Fibroblast of skin of right quadriceps (primary cell): Measurements from ENCODE around the gene CIBAR2.
A peak's percentile ranks its signal among the peaks of the same experiment; 100 is the strongest.

Experiments used
- DNase-seq: peaks from one replicate; pipeline ENCODE4 v3.0.0-alpha.2; 2013

CIBAR2 gene

DNA sequence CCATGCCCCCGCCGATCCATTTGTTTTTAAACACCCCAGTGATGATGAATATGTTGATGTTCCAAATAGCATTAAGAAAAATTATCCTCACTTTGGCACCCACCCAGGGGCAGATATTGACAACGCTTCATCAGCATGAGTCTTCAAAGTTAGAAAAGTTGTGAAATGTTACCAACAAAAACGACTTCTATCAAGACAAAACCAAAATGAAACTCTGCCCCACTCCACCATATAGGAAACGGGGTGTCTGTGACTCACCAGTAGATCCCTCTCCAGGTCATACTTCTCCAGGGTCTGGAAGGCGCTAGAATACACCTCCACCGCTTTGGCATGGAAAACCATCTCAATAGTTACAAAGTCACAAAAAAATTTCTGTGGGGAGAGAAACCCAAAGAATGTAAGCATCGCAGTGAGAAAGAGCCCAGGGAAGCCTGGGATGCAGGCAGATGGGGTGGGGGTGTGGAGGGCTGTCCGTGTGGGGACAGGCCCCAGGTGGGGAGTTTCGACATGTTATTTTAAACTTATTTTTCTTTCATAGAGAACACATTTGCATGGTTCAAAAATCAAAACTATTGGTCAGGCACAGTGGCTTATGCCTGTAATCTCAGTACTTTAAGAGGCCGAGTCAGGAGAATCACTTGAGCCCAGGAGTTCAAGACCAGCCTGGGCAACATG is 10.2 kb downstream of the CIBAR2 start:
- DNase-seq = peak; percentile 55

- DNase-seq = no peak
Measured at GRCh38 chr16:85100265-85100664, 12.0 kb downstream of the CIBAR2 start.

DNA sequence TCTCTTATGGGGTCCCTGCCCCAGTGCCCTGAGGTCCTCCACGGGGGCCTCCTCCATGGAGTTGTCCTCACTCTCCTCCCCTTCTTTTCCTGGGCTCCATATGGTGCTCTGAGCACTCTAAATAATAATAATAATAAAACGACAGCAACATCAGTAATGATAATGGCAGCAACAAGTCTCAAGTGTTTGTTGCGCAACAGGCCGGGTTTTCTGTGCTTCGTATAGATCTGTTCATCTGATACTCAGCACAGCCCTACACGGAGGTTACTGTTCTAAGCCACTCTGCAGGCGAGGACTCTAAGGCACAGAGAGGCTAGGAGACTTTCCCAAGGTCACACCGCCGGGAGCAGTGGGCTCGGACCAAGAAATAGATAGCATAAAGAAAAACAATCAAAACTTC is 13.7 kb downstream of the CIBAR2 start:
- no peak for DNase-seq

- no peak for DNase-seq
Measured at GRCh38 chr16:85096921-85097320, 15.4 kb downstream of the CIBAR2 start.

DNA sequence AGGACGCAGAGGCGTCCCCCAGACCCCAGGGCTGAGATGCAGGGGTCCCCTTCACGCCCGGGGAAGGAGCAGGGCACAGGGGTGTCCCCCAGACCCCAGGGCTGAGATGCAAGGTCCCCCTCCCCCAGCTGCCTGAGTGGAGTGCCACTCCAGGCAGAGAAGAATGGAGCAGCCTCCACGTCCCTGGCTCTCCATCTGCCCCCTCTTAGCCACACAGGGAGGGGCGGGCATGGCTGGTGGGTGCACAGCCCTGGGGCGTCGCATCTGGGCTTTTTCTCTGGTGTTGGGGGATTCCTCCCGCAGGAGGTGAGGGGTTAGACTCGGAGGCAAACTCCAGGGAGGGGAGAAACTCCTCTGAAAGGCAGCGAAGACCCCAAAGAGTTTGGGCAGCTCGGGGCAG is 17.5 kb downstream of the CIBAR2 start:
- no peak for DNase-seq

- DNase-seq = no peak
Measured at GRCh38 chr16:85094176-85094805, 18.0 kb downstream of the CIBAR2 start.

GRCh38 chr16:85093705-85094104 is 18.6 kb downstream of the CIBAR2 start:
- no peak for DNase-seq

DNA sequence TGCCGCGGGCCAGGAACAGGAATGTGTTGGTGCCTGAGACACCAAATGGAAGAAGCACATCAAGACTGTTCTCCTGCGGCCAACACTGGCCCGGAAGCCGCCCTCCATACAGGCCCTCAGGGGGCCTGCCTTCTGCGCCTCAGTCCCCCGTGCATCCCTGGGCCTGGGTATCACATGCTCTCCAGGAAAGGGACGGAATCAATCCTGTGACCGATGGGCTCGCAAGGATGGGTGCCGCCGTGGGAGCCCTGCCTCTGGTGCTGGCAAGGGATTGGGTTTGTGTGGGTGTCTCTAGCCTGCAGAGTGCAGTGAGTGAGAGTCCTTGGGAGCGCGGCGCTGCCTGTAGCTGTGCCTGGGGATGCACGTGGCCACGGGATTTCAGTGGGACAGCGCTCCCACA is 19.4 kb downstream of the CIBAR2 start:
- DNase-seq = no peak

GRCh38 chr16:85092309-85092708 is 20.0 kb downstream of the CIBAR2 start:
- DNase-seq = no peak

DNA sequence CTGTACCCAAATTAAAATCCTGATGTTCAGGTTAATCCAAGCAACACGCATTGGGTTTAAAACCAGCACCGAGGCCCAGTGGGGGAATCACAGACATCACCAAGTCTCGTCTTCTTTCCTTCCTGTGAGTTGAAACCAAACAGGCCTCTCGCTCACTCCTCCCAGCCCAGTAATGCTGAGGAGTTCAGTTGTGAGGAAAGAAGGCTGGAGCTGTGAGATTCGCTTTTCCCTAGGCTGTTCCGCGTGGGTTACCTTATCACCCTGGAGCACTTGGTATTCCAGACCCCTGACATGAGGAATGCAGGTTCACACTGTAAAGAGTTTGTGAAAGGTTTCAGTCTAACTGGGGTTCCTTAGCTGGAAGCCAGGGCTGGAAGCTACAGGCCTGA is 20.8 kb downstream of the CIBAR2 start:
- DNase-seq = no peak

GRCh38 chr16:85090873-85091521 is 21.3 kb downstream of the CIBAR2 start:
- peak; percentile 32 for DNase-seq

DNA sequence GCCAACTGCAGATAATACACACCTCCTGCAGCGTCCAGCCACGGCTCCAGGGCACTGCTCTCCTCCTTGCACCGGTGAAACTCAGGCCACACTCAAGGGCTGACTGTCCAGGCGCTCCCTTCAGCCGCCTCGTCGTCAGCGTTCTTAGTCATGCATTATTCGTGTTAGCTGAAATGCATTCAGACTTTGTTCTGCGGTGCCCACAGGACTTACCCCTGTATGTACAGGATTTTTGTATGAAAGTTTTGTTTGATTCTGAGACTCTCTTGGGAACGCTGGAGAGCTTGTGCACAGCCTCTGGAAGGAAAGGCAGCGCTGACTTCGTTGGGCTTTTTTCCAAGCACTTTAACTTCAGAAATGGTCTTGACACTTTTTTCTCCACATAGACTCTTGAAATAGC is 22.1 kb downstream of the CIBAR2 start:
- DNase-seq = peak; percentile 25

DNA sequence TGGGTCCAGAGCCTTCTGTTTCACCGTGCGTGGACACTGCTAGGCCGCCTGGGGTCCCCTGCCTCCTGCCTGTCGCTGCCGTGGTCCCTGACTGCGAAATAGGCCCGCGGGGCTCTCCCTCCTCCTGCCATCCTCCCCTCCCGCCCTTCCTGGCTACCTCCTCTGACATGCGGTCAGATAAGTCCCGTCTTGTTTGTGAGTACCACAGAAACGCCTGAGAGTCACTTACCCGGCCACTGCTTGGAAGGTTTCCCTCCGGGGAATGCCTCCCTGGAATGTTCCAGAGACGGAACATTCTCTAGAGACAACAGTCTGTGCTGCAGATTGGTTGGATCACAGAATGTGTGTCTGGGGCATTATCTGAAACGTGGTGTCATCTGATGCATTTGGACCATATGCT is 22.7 kb downstream of the CIBAR2 start:
- DNase-seq = peak; percentile 27

- DNase-seq = no peak
Measured at GRCh38 chr16:85088570-85089199, 23.6 kb downstream of the CIBAR2 start.

DNA sequence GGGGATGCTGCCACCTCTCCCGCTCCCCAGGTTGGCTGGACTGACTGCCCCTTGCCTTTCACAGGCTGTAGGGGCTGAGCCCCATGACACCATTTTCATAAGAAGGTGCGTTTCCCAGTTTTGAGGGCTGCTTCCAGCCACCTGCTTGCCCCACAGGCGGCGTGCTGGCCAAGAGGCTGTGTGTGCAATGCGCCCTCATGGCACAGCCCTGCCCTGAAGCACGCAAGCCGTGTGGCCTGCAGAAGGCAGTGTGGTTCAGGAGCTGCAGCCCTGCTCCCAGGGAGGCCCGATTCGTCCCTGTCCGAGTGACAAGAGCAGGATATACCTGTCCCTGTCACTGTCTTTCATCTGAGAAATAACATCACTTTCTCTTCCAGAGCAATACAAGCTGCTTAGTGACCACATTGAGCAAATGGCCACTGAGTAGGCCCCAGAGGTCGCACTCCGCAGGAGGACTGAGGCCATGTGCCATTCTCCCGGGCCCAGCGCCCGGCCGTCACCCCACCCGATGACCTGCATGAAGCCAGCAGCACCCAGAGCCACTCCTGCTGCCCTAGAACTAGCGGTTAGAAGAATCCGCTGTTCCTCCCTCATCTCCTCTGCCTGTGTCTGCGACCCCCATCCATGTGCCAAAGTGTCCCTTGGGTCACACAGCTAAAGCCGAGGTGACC is 24.2 kb downstream of the CIBAR2 start:
- DNase-seq = no peak

GRCh38 chr16:85086347-85087291 is 25.7 kb downstream of the CIBAR2 start:
- DNase-seq = peak; percentile 52

DNA sequence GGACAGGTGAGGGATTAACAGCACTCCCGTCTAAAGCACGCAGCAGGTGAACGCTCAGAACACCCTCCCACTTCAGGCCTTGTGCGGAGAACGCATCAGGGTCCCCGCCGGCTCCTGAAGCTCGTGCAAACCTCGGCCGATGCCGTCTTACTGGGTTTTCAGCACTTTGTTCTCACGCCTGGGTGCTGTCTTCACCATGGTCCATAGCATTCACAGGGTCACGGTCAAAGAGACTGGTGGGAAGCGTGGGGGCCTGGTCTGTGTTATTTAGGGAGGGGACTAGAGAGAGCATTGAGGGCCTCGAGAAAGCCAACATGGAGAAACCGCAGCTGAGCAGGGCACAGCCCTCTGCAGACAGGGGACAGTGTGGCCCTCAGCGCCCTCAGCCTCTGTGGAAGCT is 26.6 kb downstream of the CIBAR2 start:
- no peak for DNase-seq

GRCh38 chr16:85084841-85085510 is 27.3 kb downstream of the CIBAR2 start:
- DNase-seq = no peak

DNA sequence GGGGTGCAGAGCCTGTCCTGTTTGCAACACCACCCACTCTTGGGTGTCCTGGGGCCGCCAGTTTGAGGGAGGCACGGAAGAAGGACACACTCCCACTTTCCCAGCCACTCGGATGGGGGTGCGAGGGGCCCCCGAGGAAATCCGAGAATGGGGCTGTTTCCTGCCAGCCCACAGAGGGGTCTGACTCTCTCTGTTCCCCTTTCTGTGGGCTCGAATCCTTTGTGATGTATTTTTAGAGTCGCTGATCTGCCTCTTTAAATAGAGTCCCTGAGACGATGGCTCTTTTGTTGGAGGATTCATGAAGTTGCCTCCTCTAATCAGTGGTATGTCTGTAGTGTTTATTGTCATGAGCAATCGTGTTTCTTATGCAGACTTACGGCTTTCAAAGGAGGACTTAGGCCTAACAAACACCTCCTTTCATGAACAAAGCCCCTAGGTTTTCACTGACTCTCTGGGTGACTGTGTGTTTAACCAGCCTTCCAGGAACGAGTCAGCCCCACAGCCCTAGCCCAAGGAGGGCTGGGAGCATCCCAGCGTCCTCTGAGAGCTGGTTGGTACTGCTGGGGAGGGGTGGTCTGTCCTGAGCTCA is 29.1 kb downstream of the CIBAR2 start:
- DNase-seq = no peak

DNA sequence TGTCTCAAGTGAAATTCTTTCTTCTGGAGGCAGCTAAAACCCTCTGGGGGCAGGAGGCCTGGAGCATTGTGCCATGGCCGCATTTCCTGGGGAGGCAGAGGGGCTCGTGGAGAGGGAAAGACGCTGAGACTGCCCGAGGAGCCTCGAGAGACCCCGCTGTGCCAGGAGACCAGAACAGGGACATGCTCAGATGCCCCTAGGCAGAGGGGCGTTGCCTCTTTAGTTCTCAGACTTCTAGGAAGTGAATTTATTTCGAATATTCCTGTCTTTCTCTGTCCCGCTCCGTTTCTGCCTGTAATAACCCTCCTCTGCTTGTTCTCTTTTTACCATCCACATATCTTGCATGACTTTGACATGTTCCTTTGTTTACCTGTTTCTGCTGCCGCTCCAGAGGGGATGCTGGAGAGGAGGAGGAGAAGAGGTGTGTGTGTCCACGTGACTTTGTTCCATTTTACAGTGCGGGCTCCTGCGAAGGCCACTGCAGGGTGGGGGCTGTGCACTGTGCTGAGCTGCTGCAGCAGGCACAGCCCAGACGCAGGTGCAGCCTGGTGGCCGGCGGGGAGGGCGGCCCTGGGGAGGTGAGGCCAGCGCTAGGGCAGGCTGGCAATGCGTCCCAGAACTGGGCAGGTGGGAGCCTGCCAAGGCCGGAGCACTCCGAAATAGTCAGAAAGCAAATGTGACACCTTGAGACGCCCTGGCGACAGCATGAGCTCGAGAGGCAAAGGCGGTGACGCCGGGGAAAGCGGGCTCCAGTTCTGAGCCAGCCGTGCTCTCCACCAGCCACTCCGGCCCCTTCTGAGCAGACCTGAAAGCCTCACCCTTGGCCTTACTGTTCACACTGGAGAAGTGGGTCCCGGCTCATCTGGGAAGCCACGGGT is 29.9 kb downstream of the CIBAR2 start:
- DNase-seq = no peak
